Eye (tissue), 1 donor: Measurements from ENCODE around the gene ARHGEF26.
A peak's percentile ranks its signal among the peaks of the same experiment; 100 is the strongest.

Source experiments
- DNase-seq: peaks from one replicate; pipeline ENCODE4 v3.0.0-alpha.2; 2015

Gene ARHGEF26

DNA sequence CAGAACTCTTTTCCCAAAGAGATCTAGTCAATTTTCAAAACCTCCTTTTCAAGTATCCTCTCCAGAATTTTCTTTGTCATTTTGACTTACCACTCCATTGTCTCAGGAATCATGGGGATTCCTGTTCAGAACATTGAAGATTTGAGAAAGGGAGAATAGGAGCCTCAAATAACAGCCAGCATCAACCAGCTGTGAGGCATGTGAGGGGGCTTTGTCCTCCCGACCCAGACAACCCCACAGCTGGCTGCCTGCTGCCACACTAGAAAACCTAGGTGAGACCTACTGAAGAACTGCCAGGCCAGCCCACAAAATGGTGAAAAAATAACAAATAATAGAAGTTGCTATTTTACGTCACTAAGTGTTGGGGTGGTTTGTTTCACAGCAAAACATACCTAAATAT lies 5.9 kb upstream of the ARHGEF26 start:
- no peak for DNase-seq

DNA sequence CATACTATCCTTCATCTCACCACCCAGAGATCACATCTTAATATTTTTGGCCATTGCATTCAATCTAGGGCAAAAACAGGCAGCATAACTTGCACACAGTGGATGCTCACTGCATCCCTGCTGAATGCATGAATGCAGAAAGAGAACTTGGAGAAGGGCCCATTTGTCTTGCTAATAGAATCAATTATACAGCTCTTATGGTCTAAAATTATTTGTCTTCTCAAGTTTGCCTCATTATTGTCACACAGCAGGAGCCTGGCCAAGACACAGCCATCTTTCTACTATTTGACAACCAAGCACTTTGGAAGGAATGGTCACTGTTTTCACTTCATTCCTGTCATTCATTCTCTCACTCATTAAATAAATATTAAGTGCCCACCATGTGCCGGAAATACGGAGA lies 1.2 kb upstream of the ARHGEF26 start:
- DNase-seq: peak; percentile 72

DNA sequence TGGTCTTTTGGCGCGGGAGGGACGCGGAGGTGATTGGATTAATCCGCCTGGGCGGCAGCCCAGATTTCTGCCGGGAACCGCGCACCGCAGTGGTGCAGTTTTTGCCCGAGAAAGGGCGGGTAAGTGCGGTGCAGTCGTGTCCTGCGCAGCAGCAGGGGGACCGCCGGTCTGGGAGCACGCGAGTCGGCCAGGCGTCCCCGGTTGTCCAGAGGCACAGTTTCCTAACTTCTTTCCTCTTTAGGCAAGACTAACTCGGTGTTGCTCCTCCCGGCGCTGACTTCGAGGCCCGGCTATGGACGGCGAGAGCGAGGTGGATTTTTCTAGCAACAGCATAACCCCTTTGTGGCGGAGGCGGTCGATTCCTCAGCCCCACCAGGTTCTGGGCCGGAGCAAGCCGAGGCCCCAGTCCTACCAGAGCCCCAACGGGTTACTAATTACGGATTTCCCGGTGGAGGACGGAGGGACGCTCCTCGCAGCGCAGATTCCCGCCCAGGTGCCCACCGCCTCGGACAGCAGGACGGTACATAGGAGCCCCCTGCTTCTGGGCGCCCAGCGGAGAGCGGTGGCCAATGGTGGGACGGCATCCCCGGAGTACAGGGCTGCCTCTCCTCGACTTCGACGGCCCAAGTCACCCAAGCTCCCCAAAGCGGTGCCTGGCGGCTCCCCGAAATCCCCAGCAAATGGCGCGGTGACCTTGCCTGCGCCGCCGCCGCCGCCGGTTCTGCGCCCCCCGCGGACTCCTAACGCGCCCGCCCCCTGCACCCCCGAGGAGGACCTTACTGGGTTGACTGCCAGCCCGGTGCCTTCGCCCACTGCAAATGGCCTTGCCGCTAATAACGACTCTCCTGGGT lies 736 bp downstream of the ARHGEF26 start:
- DNase-seq: peak; percentile 70

DNA sequence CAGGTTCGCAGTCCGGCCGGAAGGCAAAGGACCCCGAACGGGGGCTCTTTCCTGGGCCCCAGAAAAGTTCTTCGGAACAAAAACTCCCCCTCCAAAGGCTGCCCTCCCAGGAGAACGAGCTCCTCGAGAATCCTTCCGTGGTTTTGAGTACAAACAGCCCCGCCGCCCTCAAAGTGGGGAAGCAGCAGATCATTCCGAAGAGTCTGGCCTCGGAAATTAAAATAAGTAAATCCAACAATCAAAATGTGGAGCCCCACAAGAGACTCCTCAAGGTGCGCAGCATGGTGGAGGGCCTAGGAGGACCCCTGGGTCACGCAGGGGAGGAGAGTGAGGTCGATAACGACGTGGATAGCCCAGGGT lies 1.3 kb downstream of the ARHGEF26 start:
- no peak for DNase-seq

DNA sequence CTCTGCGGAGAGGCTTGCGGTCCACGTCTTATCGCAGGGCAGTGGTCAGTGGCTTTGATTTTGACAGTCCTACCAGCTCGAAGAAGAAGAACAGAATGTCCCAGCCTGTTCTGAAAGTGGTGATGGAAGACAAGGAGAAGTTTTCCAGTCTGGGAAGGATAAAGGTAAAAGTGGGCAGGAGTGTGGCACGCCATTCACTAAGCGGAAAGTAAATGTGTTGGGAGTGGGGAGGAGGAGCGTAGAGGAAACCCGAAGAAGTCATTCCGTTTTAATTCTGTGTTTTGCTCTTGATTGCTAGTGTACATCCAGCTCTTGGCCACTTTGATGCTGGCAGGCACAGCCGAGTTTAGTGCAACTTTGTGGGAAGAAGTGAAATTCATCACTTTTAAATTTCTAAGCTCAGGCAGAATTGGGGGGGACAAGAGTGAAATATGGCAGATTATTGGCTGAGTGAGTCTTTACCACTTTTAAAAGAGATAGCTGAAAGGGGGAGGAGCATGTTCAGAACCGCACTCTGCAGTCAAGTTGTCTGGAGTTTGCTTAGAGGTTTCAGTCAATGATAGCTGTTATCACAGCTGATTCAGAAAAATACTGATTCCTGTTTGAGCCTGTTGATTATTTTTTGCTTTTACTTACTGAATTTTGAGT lies 1.8 kb downstream of the ARHGEF26 start:
- DNase-seq: peak; percentile 65

DNA sequence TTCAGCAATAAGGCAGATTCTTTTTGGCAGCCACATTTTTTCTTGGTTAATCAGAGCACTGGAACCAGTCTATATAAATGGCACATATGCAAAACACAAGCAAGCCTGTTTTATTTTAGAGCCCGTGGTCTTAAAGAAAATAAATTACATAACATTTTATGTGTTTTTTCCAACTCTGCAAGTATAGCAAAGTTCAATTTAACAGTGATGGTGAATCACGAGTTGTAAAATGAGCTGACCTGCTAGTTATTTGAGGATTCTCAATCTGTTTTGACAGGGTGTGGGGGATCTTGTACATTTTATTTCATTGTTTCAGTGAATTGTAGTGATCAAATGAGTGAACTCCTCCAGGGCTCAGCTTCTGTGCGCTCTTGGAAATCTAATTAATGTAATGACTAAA lies 2.7 kb downstream of the ARHGEF26 start:
- no peak for DNase-seq

DNA sequence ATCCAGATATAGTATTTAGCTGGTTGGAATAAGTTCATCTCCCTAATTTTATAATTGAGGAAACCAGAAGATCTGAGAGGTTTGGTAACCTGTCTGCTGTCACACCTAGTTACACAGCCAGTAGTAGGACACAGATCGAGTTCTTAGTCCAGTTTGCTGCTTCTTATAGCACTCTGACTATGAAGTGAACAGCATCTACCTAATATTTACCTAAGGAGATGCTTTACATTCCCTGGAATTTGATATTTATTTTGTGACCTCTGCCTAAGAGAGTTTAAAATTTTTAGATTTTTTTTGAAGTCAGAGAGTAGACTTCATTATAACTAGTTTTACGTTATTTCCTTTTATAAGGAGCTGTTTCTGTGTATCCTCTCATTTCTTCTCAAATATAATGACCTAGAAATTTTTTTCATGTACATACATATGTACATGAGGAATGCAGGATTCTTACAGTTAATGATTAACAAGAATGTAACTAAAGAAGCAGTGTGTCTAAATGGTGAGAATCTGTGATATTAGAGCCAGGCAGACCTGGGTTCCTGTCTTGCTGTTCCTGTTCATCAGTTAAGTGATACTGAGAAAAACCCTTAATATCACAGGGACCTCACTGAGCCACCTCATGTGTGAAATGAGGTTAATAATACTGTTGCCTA lies 4.3 kb downstream of the ARHGEF26 start:
- no peak for DNase-seq

GRCh38 chr3:154126651-154127050 lies 5.5 kb downstream of the ARHGEF26 start:
- DNase-seq: no peak

GRCh38 chr3:154129625-154130024 lies 8.4 kb downstream of the ARHGEF26 start:
- no peak for DNase-seq

DNA sequence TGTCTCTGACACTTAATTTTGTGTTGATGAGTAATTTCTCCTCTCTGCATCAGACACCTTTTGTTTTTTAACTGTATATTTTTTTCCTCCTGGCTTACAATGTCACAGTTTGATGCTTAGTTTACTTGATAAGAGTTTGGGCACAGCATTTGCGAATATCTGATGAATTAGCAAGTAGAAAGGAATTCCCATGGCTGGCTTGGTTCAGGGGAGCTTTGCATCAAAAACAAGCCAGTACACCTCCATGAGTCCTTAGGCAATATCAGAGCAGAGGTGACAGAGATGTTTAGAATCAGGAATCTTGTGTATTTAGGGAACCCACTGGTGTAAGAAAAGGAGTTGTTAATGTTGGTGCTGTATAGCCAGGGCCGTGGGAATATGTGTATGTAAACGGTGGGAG lies 9.3 kb downstream of the ARHGEF26 start:
- DNase-seq: no peak

GRCh38 chr3:154131830-154132229 lies 10.6 kb downstream of the ARHGEF26 start:
- DNase-seq: no peak

DNA sequence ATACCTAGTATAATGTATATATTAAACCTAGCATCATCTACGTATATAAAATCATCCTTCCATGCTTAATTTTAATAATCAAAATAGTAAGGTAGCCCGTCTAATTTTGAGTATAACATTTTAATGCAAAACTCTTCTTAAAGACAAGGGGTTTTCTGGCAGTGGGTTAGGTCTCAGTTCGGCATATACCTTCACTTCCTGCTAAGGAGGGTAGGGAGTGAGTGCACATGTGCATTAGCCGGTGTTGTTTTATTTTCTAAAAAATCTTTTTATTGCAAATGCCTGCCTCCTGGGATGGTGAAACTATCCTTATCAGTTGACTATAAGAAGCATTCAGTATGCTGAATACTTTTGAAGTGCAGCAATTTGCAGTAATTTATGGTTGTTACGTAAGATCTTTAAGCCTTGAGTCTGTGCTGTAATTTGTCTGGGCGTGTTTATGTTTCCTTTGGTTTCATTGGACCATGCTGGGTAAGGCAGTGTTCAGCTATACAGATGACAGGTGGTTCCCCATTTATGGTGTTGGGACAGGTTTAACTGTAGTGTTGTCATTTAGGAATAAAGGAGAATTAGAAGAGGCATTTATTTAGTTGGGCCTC lies 11.7 kb downstream of the ARHGEF26 start:
- DNase-seq: no peak

DNA sequence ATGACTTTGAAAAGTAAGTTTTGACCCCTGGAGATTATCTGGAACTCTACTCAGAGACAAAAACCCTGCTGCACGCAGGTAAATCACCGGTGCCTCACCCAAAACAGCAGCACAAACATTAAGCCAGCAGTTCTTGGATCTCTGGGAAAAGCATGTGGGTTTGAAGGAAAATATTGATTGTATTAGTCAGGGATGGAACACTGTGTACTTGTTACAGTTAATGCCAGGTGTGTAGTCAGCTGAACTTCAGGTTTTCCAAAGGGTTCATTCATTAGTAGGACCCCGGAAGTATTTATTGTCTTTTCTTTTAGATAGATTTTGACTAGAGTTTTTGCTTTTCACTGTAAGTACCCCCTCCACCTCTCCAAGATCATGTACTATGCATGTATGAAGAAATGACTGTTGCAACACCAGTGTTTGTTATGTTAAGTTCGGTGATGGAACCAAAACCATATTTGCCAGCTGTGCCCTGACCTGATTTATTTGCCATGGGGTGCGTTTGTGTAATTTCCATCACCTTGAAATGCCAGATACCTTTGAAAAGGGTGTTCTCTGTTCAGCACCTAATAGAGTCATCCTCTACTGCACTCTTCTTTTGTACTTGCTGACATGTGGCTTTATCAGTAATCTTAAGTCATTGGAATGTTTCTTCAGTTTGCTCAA lies 14.5 kb downstream of the ARHGEF26 start:
- no peak for DNase-seq

GRCh38 chr3:154137036-154137435 lies 15.8 kb downstream of the ARHGEF26 start:
- peak; percentile 41 for DNase-seq

DNA sequence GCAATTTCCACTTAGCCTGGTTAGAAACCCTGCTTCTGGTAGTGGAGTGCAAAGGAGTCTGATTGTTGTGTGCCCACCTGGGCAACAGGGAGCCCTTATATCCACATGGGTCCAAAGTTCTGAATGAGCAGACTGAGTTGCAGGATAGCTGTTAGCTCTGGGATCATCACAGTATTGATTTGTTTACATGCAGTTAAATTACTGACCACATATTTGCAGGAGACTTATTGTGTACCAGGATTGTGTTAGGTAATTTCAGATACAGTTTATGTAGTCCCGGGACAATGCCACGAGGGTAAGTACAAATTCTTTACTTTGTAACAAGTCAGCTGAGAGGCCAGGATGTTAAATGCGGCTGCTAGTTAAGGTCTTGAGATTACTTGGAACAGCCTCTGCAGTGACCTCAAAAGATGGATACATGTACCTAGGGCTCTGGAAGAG lies 18.8 kb downstream of the ARHGEF26 start:
- DNase-seq: no peak

DNA sequence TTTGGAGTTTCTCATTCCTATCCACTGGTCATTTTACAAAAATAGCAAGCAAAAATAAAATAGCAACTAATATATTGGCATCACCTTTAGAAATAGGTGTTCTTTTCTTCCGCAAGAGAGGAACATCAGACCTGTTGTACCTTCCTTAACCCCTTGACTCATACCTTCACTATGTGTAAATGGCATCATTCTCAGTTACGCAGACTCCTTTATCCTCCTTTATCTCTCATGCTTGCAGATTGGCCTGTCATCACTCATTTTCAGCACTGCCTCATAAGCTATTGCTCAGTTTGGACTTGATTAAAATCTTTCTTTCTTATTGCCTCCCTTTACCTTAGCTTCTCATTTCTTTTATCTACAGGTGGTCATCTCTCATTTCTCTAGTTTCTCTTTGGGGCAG lies 21.4 kb downstream of the ARHGEF26 start:
- no peak for DNase-seq

- DNase-seq: peak; percentile 50
Measured at GRCh38 chr3:154143873-154144272, 22.7 kb downstream of the ARHGEF26 start.

- no peak for DNase-seq
Measured at GRCh38 chr3:154144825-154145465, 23.8 kb downstream of the ARHGEF26 start.

GRCh38 chr3:154148541-154148940 lies 27.4 kb downstream of the ARHGEF26 start:
- no peak for DNase-seq

DNA sequence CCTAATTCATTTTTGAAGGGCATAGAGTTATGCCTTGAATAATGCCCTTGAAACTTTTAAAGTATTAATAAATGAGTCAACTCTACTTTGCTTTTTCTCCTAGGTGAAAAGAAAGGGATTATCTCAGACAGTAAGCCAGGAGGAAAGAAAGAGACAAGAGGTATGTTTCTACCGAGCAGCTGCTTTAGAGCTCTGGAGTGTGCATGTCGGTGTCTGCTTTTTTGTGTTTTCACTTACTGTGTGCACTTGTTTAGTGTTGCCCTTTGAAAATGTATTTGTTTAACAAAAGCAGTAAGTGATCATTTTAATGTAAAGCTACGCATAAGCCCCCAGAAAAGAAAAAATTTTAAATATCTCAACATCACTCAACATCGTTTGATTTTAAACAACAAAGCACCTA lies 28.1 kb downstream of the ARHGEF26 start:
- no peak for DNase-seq

DNA sequence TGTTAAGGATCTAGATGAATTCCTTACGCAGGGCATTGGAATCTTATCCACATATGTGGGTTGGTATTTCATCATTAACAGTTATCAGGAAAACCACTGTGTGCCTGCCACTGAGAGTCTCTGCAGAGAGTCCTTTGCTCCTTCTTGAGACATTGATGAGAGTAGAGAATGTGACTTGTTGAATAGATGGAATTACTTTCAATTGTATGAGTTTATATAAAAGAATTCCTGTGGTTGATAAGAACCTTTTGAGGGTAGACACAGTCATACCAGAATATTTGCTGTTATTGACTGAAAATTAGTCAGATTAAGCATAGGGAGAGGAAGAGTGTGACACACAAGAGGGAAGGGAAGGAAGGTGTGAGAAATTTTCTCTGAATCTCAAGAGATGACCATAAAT lies 30.8 kb downstream of the ARHGEF26 start:
- DNase-seq: no peak

DNA sequence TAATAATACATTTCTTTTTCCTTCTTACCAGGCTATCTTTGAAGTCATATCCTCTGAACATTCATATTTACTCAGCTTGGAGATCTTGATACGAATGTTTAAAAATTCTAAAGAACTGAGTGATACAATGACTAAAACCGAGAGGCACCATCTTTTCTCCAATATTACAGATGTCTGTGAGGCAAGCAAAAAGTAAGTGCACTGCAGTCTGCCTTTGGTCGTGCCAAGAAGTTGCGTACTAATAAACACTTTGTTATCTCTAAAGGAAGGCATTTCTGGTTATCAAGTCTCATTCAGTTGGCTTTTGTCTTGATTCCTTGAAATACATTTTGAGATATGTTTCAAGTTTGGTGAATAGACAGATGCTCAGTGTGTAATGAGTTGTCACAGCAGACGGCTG lies 31.6 kb downstream of the ARHGEF26 start:
- no peak for DNase-seq

- DNase-seq: no peak
Measured at GRCh38 chr3:154156530-154156929, 35.3 kb downstream of the ARHGEF26 start.
